Smooth muscle cell (in vitro differentiated cells): Measurements from ENCODE around the gene FOXP1. TPM values are rescaled to one million over a fixed set of nuclear protein-coding genes. Genes with fewer than 3 reads are reported as not detected.

ENCODE experiments used
- DNase-seq: peaks from one replicate; lab custom pipeline; 2025; ENCODE audit not compliant: unreplicated experiment; lab: John Stamatoyannopoulos, UW
- H2AFZ ChIP-seq: fragments of 200-600 bp; sonication (generic); 2 replicates; pipeline ENCODE4 v1.6.0; 2016; ENCODE audit warnings: antibody characterized with exemption, low read depth, mild to moderate bottlenecking
- H3F3A ChIP-seq: fragments of 200-600 bp; sonication (generic); 2 replicates; pipeline ENCODE4 v1.6.0; 2017; ENCODE audit warnings: antibody characterized with exemption, low read depth
- H3K27ac ChIP-seq: fragments of 200-600 bp; sonication (generic); 2 replicates; pipeline ENCODE4 v1.5.1; 2016; ENCODE audit warnings: low read depth, mild to moderate bottlenecking
- H3K27me3 ChIP-seq: fragments of 200-600 bp; sonication (generic); 2 replicates; pipeline ENCODE4 v1.6.1; 2016; ENCODE audit warnings: low read depth, mild to moderate bottlenecking
- H3K36me3 ChIP-seq: fragments of 200-600 bp; sonication (generic); 2 replicates; pipeline ENCODE4 v1.5.1; 2016; ENCODE audit warnings: low read depth
- H3K4me1 ChIP-seq: fragments of 200-600 bp; sonication (generic); 2 replicates; pipeline ENCODE4 v1.5.1; 2016; ENCODE audit warnings: low read depth
- H3K4me2 ChIP-seq: fragments of 200-600 bp; sonication (generic); 2 replicates; pipeline ENCODE4 v1.6.0; 2016; ENCODE audit warnings: mild to moderate bottlenecking
- H3K4me3 ChIP-seq: fragments of 200-600 bp; sonication (generic); 2 replicates; pipeline ENCODE4 v1.5.1; 2016; ENCODE audit warnings: mild to moderate bottlenecking
- H3K79me2 ChIP-seq: fragments of 200-600 bp; sonication (generic); 2 replicates; pipeline ENCODE4 v1.6.0; 2016; ENCODE audit warnings: low read depth, mild to moderate bottlenecking
- H3K9ac ChIP-seq: fragments of 200-600 bp; sonication (generic); 2 replicates; pipeline ENCODE4 v1.6.0; 2016; ENCODE audit warnings: low read depth
- H3K9me3 ChIP-seq: fragments of 200-600 bp; sonication (generic); replicated peaks from 2 replicates; pipeline ENCODE4 v1.5.1; 2016; ENCODE audit warnings: low read depth
- H4K20me1 ChIP-seq: fragments of 200-600 bp; sonication (generic); 2 replicates; pipeline ENCODE4 v1.6.0; 2016; ENCODE audit warnings: low read depth
- WGBS: methylation state at CpG from one replicate; pipeline ENCODE4 v1.1.7; 2016; ENCODE audit warnings: low lambda C conversion rate; 5-methylcytosine and 5-hydroxymethylcytosine counted together
- polyA plus RNA-seq: library from polyadenylated mRNA; unstranded; fragments of >200 nt; fragmentation: Nextera tagmentation; extraction: Ambion mirVana; gene quantifications from 2 replicates; pipeline ENCODE4 v1.2.1, GENCODE V29; 2016
- total RNA-seq: library from RNA; depleted of rRNA; stranded (reverse); fragments of >200 nt; gene quantifications from 2 replicates; pipeline ENCODE4 v1.2.3, GENCODE V29; 2014
- TF ChIP-seq, protein P1 (sequence below): fragments of 200-600 bp; sonication (generic); IDR thresholded peaks from 2 replicates; pipeline ENCODE4 v1.5.1; 2017; ENCODE audit warnings: borderline replicate concordance, mild to moderate bottlenecking, antibody characterized with exemption; ENCODE audit not compliant: insufficient read depth, poor library complexity, severe bottlenecking

Gene FOXP1
- total and polyA plus RNA-seq, 2 experiments from 2014 or later, result 40.9 to 68.0 TPM

DNA sequence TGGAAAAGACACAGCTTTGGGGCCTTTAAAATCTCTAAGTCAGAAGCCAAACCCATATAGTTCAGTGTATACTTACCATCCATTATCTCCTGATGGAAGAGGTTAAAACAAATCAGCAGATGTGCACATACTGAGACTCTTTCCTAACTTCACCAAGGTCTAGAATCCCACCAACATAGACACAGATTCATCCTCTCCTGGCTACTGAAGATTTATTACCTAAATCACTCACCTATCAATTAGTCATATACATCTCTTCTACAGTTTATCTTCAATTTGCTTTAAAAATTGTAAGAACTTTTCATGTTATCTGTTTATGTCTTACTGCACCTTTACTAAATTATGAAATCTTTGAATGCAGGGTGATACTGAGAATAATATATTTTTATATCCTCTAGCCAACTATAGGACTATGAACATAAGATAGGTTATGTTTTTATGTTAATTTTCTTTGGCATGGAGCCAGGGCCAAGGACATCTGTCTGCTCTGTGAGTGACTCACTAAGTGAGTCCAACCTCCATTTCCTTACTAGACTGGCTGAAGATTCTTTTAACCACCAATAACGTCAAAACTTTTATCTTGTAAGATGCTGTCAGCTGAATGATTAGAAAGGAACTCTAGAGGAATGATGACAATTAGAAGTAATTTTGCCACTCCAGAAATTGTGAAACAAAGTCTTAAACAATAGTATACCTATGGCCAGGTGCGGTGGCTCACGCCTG, 397.6 kb downstream of the FOXP1 start:
- Histone ChIP-seq H3K9ac (no peak overlapping the region), H3K4me2 (peak overlapping the region; percentile 1), H4K20me1 (no peaks in the 10 kb centered on the region), H3F3A (no peaks in the 10 kb centered on the region), H3K9me3 (no peaks in the 10 kb centered on the region), H3K36me3 (no peaks in the 10 kb centered on the region), H3K27me3 (no peaks in the 10 kb centered on the region), H3K27ac (peak overlapping the region; percentile 83), H2AFZ (no peak overlapping the region), H3K79me2 (no peaks in the 10 kb centered on the region), H3K4me1 (no peaks in the 10 kb centered on the region), H3K4me3 (no peak overlapping the region)
- 67% methylated on average over 3 of the region's 3 CpGs for WGBS
- TF ChIP-seq, protein P1, sequence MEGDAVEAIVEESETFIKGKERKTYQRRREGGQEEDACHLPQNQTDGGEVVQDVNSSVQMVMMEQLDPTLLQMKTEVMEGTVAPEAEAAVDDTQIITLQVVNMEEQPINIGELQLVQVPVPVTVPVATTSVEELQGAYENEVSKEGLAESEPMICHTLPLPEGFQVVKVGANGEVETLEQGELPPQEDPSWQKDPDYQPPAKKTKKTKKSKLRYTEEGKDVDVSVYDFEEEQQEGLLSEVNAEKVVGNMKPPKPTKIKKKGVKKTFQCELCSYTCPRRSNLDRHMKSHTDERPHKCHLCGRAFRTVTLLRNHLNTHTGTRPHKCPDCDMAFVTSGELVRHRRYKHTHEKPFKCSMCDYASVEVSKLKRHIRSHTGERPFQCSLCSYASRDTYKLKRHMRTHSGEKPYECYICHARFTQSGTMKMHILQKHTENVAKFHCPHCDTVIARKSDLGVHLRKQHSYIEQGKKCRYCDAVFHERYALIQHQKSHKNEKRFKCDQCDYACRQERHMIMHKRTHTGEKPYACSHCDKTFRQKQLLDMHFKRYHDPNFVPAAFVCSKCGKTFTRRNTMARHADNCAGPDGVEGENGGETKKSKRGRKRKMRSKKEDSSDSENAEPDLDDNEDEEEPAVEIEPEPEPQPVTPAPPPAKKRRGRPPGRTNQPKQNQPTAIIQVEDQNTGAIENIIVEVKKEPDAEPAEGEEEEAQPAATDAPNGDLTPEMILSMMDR, result no peak
- no peak for DNase-seq

DNA sequence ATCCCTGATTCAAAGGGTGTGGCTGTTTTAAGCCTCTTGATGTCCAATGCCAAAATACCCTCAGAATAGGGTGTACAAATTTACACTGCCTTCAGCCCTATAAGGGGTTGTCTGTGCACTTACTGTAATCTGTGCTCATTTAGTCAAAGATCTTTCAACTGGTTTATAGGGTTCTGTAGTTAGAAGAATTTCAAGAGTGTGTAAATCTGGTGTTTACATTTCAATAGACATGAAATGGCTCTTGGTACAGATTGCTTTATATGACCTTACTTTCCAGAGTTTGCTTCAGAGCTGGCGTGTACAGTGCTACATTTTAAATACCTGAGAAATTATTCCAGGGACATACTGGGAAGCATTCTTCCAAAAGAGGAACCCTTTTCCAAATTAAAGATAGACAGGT, 399.3 kb downstream of the FOXP1 start:
- TF ChIP-seq, protein P1, result no peak
- Histone ChIP-seq H3K27me3 (no peaks in the 10 kb centered on the region), H3K36me3 (no peaks in the 10 kb centered on the region), H3K4me3 (no peak overlapping the region), H3F3A (no peaks in the 10 kb centered on the region), H3K79me2 (no peaks in the 10 kb centered on the region), H3K4me2 (no peak overlapping the region), H3K4me1 (no peaks in the 10 kb centered on the region), H4K20me1 (no peaks in the 10 kb centered on the region), H3K9ac (no peak overlapping the region), H2AFZ (no peak overlapping the region), H3K27ac (peak overlapping the region; percentile 26), H3K9me3 (no peaks in the 10 kb centered on the region)
- 58% methylated on average over 1 of the region's 1 CpG for WGBS
- no peak for DNase-seq

DNA sequence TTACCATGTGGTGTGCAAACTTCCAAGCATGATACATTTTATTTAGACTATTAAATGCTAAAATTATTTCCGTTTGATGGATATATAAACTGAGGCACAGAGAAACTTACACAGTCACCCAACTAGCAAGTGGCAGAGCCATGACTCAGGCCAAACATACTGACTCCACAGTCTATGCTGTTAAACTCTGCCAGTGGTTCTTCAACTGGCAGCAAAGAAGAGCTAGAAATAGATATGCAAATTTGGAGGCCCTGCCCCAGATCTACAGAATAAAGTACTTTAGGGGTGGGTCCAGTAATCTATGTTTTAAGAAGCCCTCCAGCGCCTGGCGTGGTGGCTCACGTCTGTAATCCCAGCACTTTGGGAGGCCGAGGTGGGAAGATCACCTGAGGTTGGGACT, 400.0 kb downstream of the FOXP1 start:
- H3K9me3 ChIP-seq, result no peaks in the 10 kb centered on the region
- 94% methylated on average over 5 of the region's 5 CpGs for WGBS
- no peaks in the 10 kb centered on the region for H3K79me2 ChIP-seq
- no peak overlapping the region for H3K4me2 ChIP-seq
- no peak overlapping the region for H2AFZ ChIP-seq
- H3K36me3 ChIP-seq, result no peaks in the 10 kb centered on the region
- H3K27me3 ChIP-seq, result no peaks in the 10 kb centered on the region
- H3K4me3 ChIP-seq, result no peak overlapping the region
- H3K4me1 ChIP-seq, result no peaks in the 10 kb centered on the region
- no peaks in the 10 kb centered on the region for H4K20me1 ChIP-seq
- TF ChIP-seq, protein P1, result no peak
- DNase-seq, result no peak
- no peak overlapping the region for H3K27ac ChIP-seq
- no peak overlapping the region for H3K9ac ChIP-seq
- H3F3A ChIP-seq, result no peaks in the 10 kb centered on the region

DNA sequence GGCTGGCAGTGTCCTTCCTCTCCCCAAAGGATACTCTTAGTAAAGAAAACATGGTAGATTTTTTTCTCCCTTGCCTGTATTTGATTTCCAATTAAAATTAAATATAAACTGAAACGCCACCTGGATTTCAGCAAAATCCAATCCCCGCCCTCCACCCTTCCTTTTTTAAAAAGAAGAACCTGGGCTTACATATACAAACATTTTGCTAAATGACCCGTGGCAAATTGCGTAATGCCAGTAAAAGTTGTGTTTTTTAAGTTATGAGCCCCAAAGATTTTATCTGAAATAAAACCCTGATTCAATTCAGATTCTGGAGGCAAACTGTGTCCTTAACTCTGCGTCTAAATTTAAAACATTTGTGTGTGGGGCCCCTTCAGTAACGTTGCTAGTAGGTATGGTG, 403.0 kb downstream of the FOXP1 start:
- TF ChIP-seq, protein P1, result no peak
- Histone ChIP-seq H3K4me2 (no peak overlapping the region), H3K9me3 (no peaks in the 10 kb centered on the region), H3K27me3 (no peaks in the 10 kb centered on the region), H4K20me1 (no peaks in the 10 kb centered on the region), H2AFZ (no peak overlapping the region), H3K79me2 (no peaks in the 10 kb centered on the region), H3K36me3 (no peaks in the 10 kb centered on the region), H3K4me3 (no peak overlapping the region), H3K4me1 (no peaks in the 10 kb centered on the region), H3K9ac (no peak overlapping the region), H3F3A (no peaks in the 10 kb centered on the region), H3K27ac (no peak overlapping the region)
- no peak for DNase-seq
- 94% methylated on average over 6 of the region's 6 CpGs for WGBS
